GM04503 (cell line): ENCODE results near the gene LDAH.
A peak's percentile ranks its signal among the peaks of the same experiment; 100 is the strongest.

Source experiments
- DNase-seq: peaks from one replicate; pipeline ENCODE4 v3.0.0-alpha.2; 2012; ENCODE audit warnings: low read depth

The LDAH gene

DNA sequence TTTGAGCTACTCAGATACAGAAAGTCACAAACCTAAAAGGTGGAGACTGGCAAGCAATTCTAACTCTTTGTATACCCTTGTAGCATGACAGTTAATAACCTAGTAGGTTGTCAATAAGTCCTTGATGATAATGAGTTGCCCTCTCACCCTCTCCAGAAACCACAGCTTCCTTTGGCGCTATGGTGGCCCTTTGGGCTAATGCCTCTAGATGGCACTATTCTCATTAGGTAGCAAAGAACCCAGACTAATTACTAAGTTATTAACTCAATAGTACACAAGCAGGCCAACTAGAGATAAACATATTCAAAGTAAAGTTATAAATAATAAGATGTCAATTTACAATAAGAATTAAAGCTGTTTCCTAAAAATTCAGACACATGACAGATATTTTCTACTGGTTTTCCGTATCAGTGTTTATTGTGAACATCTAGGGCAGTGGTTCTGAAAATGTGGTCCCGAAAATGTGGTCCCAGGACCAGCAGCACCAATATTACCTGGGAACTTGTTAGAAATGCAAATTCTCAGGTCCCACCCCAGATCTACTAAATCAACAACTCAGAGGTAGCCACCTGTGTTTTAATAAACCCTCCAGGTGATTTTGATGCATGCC is 41.1 kb downstream of the LDAH start:
- DNase-seq = no peak

DNA sequence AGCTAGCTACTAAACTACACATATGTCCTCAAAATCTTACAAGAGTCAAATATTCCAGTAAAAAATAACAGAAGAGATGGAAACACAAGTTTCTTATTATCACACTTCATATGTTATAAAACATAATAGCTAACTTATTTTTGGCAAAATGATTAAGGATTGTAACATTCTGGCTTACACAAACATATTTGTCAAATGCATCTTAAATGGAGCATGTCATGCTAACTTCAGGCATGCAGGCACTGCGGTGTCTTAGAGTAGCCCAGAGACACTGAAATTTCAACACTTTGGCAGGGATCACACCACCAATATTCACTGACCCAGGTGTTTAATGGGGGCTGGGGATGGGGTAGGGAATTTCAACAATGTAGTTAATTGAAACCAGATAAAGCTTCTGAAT is 51.6 kb downstream of the LDAH start:
- DNase-seq = no peak

DNA sequence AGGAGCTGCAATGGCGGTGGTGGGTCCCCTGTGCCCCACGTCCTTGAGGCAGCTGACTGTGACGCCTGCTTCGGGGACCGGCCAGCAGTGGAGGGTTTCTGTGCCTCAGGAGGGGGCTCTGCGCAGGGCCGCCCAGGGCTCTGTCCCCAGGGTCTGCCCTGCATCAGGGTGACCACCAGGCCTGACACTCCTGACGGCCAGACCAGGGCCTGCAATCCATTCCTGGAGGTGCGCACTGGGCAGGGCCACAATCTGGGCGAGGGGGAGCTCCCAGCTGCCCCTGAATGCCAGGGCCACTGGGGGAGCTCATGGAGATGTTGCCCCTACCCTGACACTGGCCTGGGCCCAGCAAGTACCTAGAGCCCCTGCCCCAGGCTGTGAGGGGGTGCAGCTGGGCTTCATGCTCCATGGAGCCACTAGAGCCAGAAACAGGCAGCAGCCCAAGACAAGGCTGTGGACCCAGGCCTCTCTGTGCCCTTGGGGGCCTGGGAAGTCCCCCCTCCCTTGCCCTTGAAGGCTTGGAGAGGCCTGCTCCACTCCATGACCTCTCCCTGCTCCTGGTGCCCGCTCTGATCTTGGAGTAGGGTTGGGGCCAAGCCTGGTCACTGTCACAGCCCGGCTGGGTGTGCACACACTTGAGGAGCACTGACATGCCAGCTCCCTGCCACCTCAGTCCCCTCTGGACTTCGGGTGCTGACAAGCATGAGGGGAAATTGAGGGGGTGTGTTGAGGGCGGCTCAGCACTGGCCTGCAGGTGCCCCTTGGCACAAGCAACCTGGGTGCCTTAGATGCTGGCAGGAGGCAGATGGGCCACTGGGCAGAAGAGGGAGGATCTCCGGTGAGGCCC is 55.9 kb downstream of the LDAH start:
- DNase-seq = no peak

DNA sequence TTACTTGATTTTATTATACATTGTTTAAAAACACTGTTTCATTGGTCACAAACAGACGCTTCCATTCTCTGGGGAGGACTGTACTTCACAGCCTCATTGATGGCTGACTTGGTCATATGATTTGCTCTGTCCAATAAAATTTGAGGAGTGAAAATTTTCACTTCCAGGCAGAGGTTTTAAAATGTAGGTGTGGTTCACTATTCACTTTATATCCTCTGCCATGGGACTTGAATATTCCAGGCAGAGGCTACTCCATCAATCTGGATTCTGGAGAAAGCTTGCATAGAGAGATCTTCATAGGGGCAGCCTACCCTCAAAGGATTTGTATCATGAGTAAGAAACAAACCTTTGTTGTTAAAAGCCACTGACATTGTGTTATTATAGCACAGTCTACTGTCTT is 56.7 kb downstream of the LDAH start:
- no peak for DNase-seq

DNA sequence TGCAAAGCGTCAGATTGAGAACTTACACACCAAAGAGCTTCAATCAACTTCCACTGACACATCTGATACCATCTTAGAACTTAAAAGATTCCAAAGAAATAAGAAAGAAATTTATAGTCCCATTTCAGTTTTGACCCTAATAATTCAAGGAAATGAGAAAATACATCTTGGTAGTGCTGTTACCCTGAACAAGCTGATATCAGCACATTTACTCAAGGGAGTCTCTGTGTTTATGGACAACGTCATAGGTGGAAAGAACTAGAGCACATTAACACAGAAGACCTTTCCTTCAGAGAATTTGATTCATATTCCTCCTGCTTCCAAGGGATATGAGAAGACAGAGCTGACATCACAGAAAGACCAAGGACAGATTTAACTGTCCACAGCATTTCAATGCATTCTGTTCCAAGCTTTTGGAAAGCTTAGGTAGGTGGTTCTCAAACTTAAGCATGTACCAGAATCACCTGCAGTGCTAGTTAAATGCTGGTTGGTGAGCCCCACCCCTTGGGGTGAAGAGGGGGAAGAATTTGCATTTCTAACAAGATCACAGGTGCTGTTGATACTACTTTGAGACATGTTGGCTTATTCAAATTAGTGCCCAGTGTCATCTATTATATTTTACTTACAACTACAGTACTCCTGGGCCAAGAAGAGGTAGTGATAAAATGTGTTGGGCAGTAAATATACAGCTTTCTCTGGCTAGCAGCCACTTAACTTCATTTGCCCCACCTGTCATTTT is 59.8 kb downstream of the LDAH start:
- DNase-seq = no peak

DNA sequence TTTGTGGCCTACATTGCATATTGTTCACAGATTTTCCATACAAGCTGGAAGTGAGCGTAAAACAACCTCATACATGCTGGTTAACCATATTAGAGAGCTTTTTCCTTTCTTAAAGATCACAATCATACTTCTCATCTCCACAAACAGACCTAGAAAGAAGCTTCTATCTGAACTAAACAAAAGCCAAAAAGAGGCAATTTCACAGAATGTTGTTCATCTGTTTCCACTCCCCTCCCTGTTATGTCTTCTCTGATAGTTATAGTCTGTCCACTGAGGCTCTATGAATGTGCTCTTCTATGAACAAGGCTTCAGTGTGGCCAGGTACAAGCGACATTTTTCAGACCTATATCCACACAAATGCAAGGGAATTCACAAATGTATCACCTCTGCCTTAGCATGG is 63.4 kb downstream of the LDAH start:
- DNase-seq = no peak

DNA sequence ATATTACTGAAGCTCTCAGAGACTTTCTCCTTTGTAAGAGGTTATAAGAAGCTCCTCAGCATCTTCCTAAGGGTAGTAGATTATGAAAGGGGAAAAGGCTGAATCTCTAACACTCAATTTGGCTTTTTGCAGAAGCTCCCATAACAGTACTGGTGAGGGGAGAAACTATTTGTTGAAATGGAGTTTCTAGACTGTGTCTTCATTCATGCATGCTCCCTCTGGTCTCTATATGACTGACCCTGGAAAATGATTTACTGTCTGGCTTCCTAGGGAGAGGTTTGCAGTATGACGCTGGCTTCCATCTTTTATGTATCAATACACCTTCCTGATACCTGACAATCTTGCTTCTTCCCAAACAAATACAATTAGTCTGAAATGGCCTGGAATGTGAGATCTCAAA is 63.9 kb downstream of the LDAH start:
- DNase-seq = no peak

DNA sequence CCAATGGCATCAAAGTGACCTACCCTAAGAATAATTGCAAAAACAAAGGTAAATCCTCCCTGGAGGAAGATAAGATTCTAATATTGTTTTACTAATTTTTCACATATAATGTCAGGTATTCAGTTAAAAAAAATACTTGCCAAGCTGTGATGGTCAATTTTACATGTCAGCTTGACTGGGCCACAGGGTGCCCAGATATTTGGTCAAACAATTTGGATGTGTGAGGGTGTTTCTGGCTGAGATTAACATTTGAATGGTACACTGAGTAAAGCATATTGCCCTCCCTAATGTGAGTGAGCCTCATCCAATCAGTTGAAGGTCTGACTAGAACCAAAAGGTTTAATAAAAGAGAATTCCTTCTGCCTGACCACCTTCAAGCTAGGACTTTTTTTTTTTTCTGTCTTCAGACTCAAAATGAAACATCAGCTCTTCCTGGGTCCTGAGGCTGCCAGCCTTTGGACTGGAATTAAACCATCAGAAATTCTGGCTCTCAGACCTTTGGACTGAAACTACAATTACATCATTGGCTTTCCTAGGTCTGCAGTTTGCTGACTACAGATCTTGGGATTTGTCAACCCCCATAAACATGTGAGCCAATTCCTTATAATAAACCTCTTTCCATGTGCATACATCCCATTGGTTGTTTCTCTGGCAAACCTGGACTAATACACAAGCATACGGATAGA is 65.4 kb downstream of the LDAH start:
- DNase-seq = no peak

DNA sequence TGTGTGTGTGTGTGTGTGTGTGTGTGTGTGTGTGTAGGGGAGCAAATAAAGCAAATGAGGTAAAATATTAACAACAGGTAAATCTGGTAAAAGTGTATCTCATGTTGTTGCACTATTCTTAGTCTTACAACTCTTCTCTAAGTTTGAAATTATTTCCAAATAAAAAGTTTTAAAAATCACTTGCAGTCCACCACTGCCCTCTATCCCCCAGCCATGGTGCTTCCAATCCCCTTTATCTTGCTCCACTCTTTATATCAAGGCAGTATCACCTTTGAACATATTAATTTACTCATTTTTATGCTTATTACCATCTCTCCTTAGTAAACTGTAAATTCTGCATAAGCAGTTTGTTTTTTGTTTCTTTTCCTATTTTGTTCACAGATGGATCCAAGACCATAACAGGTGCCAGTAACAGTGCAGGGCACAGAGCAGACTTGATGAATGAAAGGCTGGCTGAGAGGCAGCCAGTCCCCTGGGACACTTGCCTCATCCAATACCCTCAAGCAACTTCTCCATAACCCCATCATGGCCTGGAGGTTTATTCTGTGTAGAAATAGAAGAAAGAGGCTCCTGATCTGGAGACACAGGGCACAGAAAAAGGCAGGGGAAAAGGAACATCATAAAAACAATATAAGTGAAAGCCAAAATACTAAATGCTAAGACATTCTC is 67.6 kb downstream of the LDAH start:
- no peak for DNase-seq

DNA sequence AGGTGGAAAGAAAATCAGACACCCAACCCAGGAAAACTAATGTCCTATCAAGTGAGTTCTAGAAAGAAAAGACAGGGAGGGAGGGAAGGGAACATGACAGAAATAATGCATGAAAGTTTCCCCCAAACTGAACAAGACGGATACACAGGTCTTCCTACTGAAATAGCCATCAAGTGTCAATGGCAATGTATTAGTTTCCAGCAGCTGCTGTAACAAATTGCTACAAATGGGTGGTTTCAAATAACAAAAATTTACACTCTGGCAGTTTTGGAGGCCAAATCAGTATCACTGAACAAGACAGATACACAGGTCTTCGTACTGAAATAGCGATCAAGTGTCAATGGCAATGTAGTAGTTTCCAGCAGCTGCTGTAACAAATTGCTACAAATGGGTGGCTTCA is 70.6 kb downstream of the LDAH start:
- no peak for DNase-seq

DNA sequence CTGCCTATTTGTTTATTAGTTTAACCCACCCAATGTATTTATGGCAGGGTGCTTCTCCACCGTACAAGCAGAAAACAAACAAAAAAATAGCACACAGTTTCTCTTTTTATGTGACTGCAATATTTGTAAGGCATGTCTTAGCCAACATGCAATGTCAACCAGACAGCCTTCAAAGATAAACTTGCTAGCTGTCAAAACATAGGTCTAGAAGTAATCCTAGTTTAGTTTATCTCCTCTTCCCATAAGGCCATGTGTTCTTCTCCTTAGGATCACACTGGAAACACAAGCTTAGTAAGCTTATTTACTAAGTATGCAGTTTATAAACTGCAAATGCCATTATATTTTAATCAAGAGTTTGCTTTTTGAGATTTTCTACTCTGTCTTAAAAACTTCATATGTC is 75.6 kb downstream of the LDAH start:
- DNase-seq = no peak

DNA sequence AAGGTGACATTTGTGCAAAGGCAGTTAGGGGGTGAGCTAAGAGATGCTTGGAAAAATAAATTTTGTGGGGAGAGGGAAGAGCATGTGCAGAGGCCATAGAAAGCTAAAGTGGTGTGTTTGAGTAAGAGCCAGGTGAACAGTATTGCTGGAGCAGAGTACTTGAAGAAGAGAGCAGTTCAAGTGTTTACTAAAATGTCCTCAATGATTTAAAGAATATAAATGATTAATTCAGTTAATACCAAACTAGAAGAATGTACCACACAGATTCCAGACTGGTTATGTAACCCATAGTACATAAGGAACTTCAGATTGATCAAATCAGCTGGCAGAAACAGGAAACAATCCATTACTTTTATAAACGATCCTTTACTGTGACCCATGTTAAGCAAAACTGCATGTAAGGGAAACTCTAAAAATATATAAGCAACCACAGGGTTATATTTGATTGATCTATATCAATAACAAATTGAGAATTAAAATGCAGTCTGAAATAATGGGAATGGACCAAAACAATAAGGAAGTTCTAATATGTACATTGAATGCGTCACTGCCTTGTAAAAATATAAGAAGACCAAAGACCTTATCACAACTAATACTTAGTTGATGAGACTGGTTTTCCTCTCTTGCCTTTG is 76.9 kb downstream of the LDAH start:
- DNase-seq = no peak

DNA sequence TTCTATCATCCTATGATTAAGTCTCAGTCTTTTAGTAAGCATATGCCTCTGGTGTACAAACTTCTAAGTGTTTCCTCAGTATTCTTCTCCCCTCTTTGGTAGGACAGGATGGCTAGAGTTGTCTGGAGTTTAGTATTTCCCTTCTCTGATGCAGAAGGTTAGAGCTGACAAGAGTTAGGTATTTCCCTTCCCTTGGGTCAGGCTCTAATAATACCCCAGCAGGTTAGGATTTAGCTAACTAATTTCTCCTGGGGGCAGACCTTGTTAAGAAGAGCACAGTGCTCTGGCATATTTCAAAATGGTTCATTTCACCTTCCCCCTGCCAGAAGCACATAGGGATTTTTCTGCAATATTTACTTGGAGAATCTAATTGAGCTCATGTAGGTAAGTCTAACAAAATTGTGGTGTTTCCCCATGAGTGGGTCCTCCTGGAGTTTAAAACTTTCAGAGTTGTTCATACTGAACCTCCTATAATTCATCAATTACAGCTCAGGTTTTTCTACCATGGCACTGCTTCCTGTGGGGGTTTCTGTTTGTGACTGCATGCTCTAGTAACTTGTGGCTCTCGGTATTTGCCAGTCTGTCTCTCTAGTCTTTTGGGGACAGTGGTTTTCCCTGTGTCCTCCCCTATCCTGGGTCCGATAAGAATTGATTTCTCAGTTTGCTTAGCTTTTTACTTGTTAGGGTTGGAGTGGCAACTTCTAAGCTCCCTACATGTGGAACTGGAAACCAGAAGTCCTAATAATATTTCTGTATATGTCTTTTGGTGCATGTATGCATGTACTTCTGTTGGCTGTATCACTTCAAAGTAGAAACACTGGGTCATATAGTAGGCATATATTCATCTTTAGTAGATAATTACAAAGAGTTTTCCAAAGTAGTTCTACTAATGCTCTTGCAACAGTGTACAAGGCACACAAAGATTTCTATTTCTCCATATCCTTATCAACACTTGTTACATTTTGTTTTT is 78.2 kb downstream of the LDAH start:
- no peak for DNase-seq

DNA sequence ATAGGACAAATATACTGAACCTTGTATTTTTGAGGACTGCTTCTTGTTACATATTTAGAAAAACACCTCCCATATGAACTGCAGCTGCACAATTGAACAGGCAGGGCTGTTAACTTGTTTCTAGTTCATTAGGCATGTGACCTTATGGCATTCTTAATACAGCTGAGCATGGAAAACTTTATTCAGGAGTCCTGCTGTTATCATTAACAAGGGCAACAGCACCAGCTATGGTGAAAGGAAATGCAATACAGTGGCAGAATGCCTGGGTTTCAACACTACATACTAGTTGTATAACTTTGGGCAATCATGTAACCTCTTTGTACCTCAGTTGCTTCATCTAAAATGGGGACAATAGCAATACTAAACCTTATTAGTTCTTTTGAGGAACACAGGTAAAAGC is 84.1 kb downstream of the LDAH start:
- no peak for DNase-seq

DNA sequence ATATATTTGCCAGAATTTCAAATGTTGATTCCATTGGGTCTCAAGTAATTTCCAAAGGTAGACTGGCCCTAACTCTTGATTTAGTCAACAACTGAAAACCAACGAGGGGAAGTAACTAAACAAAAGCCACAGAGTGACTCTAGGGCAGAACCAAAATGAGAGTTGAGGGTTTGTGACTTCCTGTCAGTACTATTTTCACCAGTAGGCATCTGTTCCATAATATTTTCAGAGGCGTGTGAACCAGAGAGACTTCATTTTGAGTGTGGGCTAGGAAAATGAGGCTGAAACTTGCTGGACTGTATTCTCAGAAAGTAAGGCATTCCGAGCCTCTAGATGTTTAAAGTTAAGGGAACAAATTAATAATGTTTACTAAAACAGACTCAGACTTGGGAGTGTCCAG is 85.4 kb downstream of the LDAH start:
- DNase-seq = no peak

DNA sequence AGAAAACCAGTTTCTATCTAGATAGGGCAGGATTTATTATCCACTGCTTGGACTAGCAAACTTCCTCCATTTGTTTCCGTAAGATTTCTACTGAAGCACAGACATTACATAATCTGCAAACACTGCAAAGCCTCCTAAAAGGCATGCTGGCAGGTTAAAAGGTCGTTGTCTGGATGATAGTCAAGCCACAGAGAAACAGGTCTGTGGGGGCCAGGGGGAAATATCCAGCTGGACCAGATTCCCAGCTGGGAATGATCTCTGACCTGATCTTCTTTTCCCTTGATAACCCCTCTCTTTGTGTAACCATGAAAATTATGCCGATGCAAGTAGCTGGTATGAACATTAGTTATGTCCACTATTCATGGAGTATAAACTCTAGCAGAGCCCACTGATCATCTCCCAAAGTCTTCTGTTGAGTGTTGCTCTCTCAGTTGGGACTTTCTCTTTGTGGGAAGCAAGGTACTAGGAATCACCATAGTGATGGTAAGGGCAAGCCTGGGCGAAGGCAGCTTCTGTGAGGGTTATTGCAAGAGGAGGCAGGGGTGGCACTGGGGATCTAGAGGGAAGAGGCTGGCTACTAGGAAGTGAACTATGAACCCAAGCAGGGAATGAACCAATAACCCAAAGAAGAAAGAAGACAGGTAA is 94.7 kb downstream of the LDAH start:
- no peak for DNase-seq

DNA sequence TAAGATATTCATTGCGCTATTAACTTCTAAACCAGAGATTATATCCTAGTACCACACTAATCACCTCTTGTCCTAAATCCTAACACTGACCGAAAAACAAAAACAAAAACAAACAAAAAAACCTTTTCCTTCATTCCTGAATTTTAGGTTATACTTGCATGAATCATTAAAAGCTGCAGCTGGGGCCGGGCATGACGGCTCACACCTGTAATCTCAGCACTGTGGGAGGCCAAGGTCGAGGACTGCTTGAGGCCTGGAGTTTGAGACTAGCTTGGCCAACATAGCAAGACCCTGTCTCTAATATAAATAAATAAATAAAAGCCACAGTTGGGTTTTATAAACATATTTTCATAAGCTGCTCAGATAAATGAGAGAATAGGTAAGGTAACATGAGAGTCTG is 96.0 kb downstream of the LDAH start:
- DNase-seq = no peak

DNA sequence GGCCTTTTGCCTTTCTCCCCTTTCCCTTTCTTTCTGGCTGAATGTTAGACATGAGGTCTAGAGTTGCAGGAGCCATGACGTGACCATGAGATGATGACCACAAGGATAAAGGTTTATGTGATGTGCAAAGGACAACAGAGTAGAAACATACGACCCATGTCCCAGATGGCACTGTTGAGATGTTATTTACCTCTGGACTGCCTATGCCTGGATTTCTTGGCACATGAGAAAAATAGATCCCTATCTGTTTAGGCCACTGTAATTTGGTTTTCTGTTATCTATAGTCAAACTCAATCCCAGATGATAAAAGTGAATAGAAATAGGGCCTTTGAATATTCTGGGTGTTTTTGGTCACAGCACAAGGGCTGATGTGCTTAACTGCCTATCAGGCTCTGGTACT is 97.1 kb downstream of the LDAH start:
- DNase-seq = no peak

DNA sequence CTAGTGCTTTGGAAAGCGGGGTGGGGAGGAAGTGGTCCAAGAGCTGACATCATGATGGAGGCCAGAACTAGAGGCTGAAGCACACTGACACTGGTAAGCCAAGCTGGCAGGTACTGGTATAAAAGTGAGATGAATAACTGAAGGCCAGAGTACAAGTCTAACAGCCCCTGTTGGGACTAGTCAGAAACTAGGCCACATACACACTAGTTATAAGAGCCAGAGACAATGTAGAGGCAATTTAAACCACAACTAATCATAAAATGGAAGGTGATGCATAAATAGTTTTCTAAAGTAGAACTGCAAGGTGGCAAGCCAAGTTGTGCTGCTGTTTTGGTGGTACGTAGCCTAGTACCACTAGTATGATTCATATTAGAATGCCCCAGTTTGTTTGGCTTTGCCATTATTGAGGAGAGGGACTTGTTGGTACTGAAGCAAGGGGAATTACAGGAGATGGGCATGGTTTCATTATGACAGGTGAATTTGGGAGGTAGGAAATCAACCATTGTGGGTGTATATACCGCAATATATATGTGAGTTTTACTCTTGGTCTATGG is 98.3 kb downstream of the LDAH start:
- DNase-seq = no peak

DNA sequence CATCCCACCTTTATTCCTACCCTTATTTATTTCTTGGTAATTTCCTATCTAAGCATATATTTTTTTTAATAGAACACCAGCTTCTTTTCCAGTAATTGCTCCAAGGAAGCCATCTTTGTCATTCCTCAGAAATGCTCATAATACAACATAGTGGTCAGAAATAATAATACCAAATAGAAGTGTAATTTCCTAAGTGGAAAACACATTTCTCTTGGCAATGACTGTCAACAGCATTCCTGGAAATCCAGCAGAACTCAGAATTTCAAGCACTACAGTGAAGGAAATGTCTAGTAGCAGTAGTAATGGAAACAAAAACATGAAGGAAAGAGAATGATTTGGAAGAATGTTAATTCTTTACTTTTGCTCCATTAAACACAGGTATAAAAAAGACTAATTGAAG is 99.4 kb downstream of the LDAH start:
- peak; percentile 32 for DNase-seq
